ENCODE measurements around the gene CEP85L.

The CEP85L gene

GRCh38 chr6:118618676-118619377 lies 32.6 kb downstream of the CEP85L start:
- intact Hi-C loops (cut with DNase I; ENCODE audit: low total_unique reads), result no loop called here
- H3K9me3 ChIP-seq, result no peaks in the 10 kb centered on the region
- peak; percentile 86 to 89 for TF ChIP-seq CTCF (IDR thresholded peaks at IDR 0.05)
- peak; percentile 54 to 73 for DNase-seq
- no peak overlapping the region for H3K27ac ChIP-seq
- H3K36me3 ChIP-seq, result no peaks in the 10 kb centered on the region
- H3K4me1 ChIP-seq, result peaks cover 0 to 7% (median 2%) of the 10 kb centered on the region in 4 donors
- no peak overlapping the region for H3K4me3 ChIP-seq
- no peaks in the 10 kb centered on the region for H3K27me3 ChIP-seq

GRCh38 chr6:118617417-118617816 lies 34.0 kb downstream of the CEP85L start:
- Histone ChIP-seq H3K9me3 (no peaks in the 10 kb centered on the region), H3K36me3 (no peaks in the 10 kb centered on the region), H3K27me3 (no peaks in the 10 kb centered on the region), H3K4me3 (no peak overlapping the region), H3K4me1 (peaks cover 0 to 7% (median 2%) of the 10 kb centered on the region in 4 donors), H3K27ac (no peak overlapping the region)
- no peak for DNase-seq
- intact Hi-C loops (cut with DNase I; ENCODE audit: low total_unique reads), result no loop called here
- TF ChIP-seq CTCF (IDR thresholded peaks at IDR 0.05), result no peak

- Histone ChIP-seq H3K27me3 (no peaks in the 10 kb centered on the region), H3K4me1 (no peaks in the 10 kb centered on the region), H3K36me3 (no peaks in the 10 kb centered on the region), H3K9me3 (no peaks in the 10 kb centered on the region), H3K27ac (no peak overlapping the region), H3K4me3 (no peak overlapping the region)
- no peak for DNase-seq
- intact Hi-C loops (cut with DNase I; ENCODE audit: low total_unique reads), result no loop called here
- no peak for TF ChIP-seq CTCF (IDR thresholded peaks at IDR 0.05)
Observed at GRCh38 chr6:118611334-118611733, 40.1 kb downstream of the CEP85L start.

GRCh38 chr6:118606858-118607257 lies 44.5 kb downstream of the CEP85L start:
- no peak for TF ChIP-seq CTCF (IDR thresholded peaks at IDR 0.05)
- no peak for DNase-seq
- Histone ChIP-seq H3K4me3 (no peak overlapping the region), H3K27ac (no peak overlapping the region), H3K36me3 (no peaks in the 10 kb centered on the region), H3K4me1 (no peaks in the 10 kb centered on the region), H3K27me3 (no peaks in the 10 kb centered on the region), H3K9me3 (no peaks in the 10 kb centered on the region)
- intact Hi-C loops (cut with DNase I; ENCODE audit: low total_unique reads), result no loop called here

- DNase-seq, result no peak
- H3K4me1 ChIP-seq, result no peaks in the 10 kb centered on the region
- intact Hi-C loops (cut with DNase I; ENCODE audit: low total_unique reads), result no loop called here
- no peaks in the 10 kb centered on the region for H3K36me3 ChIP-seq
- H3K4me3 ChIP-seq, result no peak overlapping the region
- no peaks in the 10 kb centered on the region for H3K9me3 ChIP-seq
- H3K27ac ChIP-seq, result no peak overlapping the region
- no peaks in the 10 kb centered on the region for H3K27me3 ChIP-seq
- TF ChIP-seq CTCF (IDR thresholded peaks at IDR 0.05), result no peak
Observed at GRCh38 chr6:118606268-118606667, 45.1 kb downstream of the CEP85L start.

GRCh38 chr6:118603372-118603771 lies 48.0 kb downstream of the CEP85L start:
- Histone ChIP-seq H3K27me3 (no peaks in the 10 kb centered on the region), H3K9me3 (no peaks in the 10 kb centered on the region), H3K27ac (no peak overlapping the region), H3K4me3 (no peak overlapping the region), H3K4me1 (no peaks in the 10 kb centered on the region), H3K36me3 (no peaks in the 10 kb centered on the region)
- intact Hi-C loops (cut with DNase I; ENCODE audit: low total_unique reads), result no loop called here
- DNase-seq, result no peak
- no peak for TF ChIP-seq CTCF (IDR thresholded peaks at IDR 0.05)
